Activated CD8-positive, alpha-beta memory T cell treated with anti-CD3 and anti-CD28 coated beads, Interleukin-2, amount 50 U/mL, for 24 hours (primary cell): Measurements from ENCODE around the gene SPEM3.

Experiments
- DNase-seq: peaks from one replicate; pipeline ENCODE4 v3.0.0-alpha.2; 2020; ENCODE audit errors: extremely low read depth

The SPEM3 gene

DNA sequence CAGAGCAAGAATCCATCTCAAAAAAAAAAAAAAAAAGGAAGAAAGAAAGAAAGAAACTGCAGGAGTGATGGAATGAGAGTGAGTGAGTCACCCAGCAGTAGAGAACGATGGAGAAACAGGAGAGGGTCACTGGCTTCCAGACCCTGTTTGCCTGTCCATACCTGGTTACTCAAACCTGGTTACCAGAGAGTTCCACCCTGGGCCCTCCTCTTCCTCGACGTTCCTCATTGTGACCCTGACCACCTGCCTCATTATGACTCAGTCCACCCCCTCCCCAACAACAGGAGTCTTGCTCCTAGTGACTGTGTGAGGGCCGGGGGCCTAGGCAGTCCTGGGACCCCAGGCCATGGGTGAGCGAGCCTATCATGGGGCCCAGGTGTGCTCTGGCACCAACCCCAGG is at the start of gene SPEM3:
Gene SPEM3 (plus strand): TSS at position 301 of the 400 bp plus-strand sequence. CDS start 46 bp downstream, at position 347.
- no peak for DNase-seq

GRCh38 chr17:7379134-7379533 is 49.5 kb upstream of the SPEM3 start:
- DNase-seq: no peak

DNA sequence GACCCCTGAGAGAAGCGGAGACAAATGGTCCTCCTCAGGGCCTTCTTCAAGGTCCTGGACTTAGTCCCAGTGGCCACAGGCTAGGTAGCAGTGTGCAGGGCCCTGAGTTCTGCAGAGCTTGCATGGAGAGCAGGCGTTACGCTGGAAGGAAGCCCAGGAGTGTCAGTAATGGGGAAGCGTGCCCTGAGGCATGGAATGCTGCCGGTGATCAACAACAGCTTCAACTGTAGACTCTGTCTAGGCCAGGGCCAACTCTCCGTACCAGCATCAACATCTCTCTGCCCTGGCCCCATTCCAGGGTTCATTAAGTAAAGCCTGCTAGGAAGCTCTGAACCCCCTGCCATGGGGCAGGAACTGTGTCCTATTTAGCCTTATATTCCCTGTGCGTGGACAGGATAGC is 48.3 kb upstream of the SPEM3 start:
- no peak for DNase-seq

GRCh38 chr17:7380855-7381683 is 47.6 kb upstream of the SPEM3 start, which contains the start of gene TNK1:
TNK1 (plus strand) TSS chr17:7381089; CDS start chr17:7382927, 1,838 bp downstream.
- no peak for DNase-seq

DNA sequence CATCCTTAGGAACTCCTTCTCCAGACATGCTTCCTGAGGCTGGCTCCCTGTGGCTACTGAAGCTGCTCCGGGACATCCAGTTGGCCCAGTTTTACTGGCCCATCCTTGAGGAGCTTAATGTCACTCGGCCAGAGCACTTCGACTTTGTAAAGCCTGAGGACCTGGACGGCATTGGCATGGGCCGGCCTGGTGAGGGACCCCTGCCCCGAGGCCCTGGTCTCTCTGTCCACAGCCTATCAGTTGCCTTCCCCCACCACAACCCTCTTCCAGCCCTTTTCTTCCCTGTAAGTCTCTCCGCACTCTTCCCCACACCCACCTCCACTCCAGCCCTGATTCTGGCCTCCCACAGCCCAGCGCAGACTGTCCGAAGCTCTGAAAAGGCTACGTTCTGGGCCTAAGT is 45.8 kb upstream of the SPEM3 start:
- no peak for DNase-seq

- DNase-seq: no peak
These were observed 45.3 kb upstream of the SPEM3 start for GRCh38 chr17:7383371-7383741.

DNA sequence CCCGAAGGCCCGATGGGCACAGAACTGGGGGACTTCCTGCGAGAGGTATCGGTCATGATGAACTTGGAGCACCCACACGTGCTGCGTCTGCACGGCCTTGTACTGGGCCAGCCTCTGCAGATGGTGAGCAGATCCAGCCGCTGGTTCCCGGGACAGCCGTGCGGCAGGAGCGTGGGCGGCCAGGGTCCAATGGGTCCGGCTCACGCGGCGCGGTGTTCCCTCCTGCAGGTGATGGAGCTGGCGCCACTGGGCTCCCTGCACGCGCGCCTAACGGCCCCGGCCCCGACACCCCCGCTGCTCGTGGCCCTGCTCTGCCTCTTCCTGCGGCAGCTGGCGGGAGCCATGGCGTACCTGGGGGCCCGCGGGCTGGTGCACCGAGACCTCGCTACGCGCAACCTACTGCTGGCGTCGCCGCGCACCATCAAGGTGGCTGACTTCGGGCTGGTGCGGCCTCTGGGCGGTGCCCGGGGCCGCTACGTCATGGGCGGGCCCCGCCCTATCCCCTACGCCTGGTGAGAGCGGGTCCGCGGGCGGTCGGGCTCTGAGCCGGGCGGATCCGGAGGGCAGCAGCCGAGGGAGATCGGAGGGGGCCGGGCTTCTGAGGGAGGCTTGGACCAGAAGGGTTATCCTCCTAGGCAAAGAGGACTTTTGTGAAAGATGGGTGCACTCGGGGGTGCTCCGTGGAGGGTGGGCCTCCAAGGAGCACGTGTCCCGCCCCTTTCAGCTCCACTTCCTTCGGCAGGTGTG is 44.7 kb upstream of the SPEM3 start:
- DNase-seq: peak; percentile 26

GRCh38 chr17:7384489-7385081 is 44.1 kb upstream of the SPEM3 start:
- DNase-seq: no peak

GRCh38 chr17:7388856-7389255 is 39.8 kb upstream of the SPEM3 start:
- no peak for DNase-seq

DNA sequence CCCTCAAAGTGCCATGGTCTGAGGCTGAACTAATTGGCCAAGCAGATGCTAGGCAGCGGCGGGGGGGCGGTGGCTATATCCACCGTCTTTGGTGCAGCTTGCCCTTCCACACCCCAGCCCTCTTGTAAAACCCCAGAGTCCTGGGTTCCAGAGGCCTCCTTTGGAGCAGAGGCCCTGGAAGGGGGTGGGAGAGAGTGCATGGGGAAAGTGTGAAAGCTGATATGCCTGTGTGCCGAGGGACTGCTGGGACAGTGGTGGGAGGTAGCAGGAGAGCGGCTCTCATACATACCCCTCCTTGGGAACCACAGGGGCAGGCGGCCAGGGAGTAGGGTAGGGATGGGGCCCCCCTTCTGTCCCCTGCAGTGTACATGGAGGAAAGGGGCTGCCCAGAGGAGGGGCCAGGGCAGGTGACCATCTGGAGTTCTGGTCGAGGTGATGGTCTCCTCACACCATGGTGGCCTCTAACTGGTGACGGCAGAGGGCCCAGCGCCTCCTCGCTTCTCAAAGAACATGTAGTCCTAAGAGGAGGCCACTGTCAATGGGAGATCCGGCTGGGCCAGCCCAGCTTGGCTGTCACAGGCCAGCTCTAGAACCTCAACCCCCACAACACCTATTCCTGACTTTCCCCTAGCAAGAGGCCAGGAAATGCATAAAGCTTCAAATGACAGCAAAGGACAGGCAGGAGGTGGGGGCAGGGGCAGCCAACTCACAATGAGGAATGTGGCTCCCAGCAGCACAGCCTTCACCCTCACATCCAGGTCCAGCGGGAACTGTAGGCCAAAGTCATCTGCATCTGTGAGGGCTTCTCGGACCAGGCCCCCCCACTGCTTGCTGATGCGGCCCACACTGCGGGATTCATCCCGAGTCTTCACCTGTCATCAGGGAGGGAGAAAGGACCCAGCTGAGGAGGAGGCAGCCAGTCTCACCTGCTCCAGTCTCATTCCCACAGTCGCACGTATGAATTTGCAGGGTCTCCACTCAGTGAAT is 38.4 kb upstream of the SPEM3 start:
- DNase-seq: no peak

- DNase-seq: no peak
These were observed 37.4 kb upstream of the SPEM3 start for GRCh38 chr17:7391307-7391706.

GRCh38 chr17:7392696-7393612 is 35.7 kb upstream of the SPEM3 start:
- no peak for DNase-seq

- no peak for DNase-seq
These were observed 34.8 kb upstream of the SPEM3 start for GRCh38 chr17:7393613-7394451.

GRCh38 chr17:7394452-7395191 is 34.0 kb upstream of the SPEM3 start, which contains the start of gene PLSCR3:
PLSCR3 (minus strand) TSS chr17:7394525; CDS start chr17:7394110, 415 bp downstream.
- peak; percentile 54 for DNase-seq

GRCh38 chr17:7396147-7396546 is 32.5 kb upstream of the SPEM3 start:
- DNase-seq: no peak

- no peak for DNase-seq
These were observed 30.0 kb upstream of the SPEM3 start for GRCh38 chr17:7398612-7399011.

GRCh38 chr17:7403043-7403726 is 25.5 kb upstream of the SPEM3 start:
- DNase-seq: no peak

DNA sequence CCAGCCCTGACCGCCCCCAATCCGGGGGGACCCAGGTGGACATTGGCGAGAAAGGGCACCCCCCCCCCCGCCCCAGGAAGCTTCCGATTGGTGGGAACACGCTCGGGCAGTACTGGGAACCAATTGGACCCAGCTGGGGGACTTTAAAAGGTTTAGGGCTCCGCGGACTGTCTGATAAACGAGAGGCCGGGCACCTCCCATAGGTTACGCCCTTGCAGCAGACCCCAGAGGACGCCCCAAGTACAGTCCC is 25.0 kb upstream of the SPEM3 start:
- DNase-seq: no peak
